Tibial nerve (tissue), 4 donors: ENCODE data around the gene CARD10.

Experiments used
- CTCF ChIP-seq, 5 experiments: fragments of 200-600 bp in 3 of 5; fragments of 450-650 bp in 2 of 5; sonication (generic) in 3 of 5; IDR thresholded peaks; one replicate each; pipeline ENCODE4 v1.5.1; 2016 to 2019; ENCODE audit warnings: antibody characterized with exemption in 5 of 5, mild to moderate bottlenecking in 3 of 5, moderate library complexity in 2 of 5
- EP300 ChIP-seq, 2 donors: sonication (generic); formaldehyde crosslinking; IDR thresholded peaks; one replicate each; pipeline ENCODE4 v1.6.1; 2017; ENCODE audit warnings: antibody characterized with exemption in 2 of 2, mild to moderate bottlenecking in 1 of 2

GRCh38 chr22:37504964-37505363, 14.3 kb downstream of the CARD10 start:
- TF ChIP-seq CTCF (IDR thresholded peaks at IDR 0.05) (no peak), EP300 (IDR thresholded peaks at IDR 0.05) (no peak)
